OCI-LY3 (cell line): ENCODE measurements around the gene MAD1L1.
"Not testable (repeated sequence)": the region's sequence is repeated elsewhere in the genome, so short reads cannot be mapped to it uniquely, and the experiment has no call there.

Source experiments
- CTCF ChIP-seq: fragments of 200-600, 300-600 bp; sonication (generic); IDR thresholded peaks from 2 replicates; pipeline ENCODE4 v1.5.1; 2014; ENCODE audit warnings: antibody characterized with exemption, low read length, low read depth
- EZH2phosphoT487 ChIP-seq: fragments of 200-600 bp; shearing (Covaris generic); IDR thresholded peaks from 2 replicates; pipeline ENCODE4 v1.6.1; 2018; ENCODE audit warnings: antibody characterized with exemption, mixed run types, low read depth

- not testable (repeated sequence) for TF ChIP-seq CTCF, EZH2phosphoT487
Measured at GRCh38 chr7:1929349-1929925, 303.3 kb downstream of the MAD1L1 start.
